Stimulated activated CD4-positive, alpha-beta T cell treated with anti-CD3 and anti-CD28 coated beads, Interleukin-12 subunit alpha, Interleukin-12 subunit beta, amount 100 ng/mL, for 24 hours (primary cell): ENCODE results near the gene TRIO.

ENCODE experiments used
- DNase-seq, 2 experiments: peaks; one replicate each; pipeline ENCODE4 v3.0.0-alpha.2; 2020; ENCODE audit warnings: low read depth in 2 of 2

Gene TRIO

DNA sequence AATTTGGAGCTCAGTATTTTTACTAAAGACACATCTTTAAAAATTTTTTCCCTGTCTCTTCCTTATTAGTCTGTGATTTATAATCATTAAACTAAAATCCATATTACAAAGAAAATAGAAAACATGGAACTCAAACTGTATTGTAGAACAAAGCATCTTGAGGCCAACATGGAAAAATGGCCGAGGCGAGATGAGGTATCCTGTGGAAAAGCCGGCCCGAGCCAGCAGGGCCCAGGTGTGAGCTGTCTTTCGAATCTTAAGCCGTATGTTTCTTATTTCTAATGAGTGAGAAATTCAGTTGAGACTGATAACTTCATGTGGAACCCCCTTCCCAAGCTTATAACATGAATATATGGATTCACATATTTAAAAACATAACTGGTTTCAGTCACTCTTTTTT, 268.1 kb downstream of the TRIO start:
- no peak for DNase-seq

- DNase-seq: peak in 1 of 2 experiments; percentile 30
Observed at GRCh38 chr5:14413331-14413750, 270.2 kb downstream of the TRIO start.

DNA sequence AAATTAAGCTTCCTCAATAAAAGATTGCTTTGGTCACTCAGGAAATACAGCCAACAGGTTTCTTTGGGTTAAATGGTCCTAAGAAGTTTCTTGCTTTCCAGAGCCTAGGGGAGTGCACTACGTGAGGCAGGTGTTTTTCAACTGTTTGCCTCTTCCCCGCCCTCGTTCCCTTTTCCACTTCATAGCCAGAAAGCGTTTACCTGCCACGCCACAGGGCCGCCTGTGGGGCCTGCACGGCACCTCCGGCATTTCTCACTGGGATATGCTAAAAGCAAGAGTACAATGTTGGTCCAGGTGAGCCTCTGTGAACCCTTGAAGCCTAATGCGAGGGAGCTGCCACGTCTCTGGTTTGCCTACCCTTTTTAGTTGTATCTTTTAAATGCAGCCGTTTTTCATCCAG, 270.9 kb downstream of the TRIO start:
- DNase-seq: no peak

GRCh38 chr5:14414656-14415023, 271.5 kb downstream of the TRIO start:
- DNase-seq: no peak

GRCh38 chr5:14415024-14415697, 272.0 kb downstream of the TRIO start:
- DNase-seq: no peak

GRCh38 chr5:14415698-14416074, 272.5 kb downstream of the TRIO start:
- DNase-seq: no peak

- no peak for DNase-seq
Observed at GRCh38 chr5:14416621-14417275, 273.6 kb downstream of the TRIO start.

DNA sequence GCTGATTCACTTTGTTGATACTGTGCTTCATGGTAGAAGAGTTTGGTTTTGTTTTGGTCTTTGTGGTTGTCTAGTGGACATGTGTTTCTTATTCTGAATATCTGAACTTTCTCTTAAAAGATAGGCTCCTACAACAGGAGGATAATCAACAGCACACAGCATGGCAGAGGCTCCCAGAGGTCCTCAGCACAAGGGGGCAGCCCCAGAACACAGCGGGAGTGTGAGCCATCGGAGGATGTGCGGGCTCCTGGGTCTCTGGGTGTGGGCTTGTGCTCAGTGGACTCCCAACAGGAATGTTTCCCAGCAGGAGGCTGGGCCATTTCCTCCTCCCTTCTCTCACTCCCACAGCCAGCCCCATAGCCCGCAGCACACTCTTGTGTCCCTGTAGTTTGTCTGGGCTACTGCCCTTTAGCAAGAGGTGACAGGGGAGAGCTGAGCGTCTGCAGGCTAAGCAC, 274.2 kb downstream of the TRIO start:
- DNase-seq: no peak

DNA sequence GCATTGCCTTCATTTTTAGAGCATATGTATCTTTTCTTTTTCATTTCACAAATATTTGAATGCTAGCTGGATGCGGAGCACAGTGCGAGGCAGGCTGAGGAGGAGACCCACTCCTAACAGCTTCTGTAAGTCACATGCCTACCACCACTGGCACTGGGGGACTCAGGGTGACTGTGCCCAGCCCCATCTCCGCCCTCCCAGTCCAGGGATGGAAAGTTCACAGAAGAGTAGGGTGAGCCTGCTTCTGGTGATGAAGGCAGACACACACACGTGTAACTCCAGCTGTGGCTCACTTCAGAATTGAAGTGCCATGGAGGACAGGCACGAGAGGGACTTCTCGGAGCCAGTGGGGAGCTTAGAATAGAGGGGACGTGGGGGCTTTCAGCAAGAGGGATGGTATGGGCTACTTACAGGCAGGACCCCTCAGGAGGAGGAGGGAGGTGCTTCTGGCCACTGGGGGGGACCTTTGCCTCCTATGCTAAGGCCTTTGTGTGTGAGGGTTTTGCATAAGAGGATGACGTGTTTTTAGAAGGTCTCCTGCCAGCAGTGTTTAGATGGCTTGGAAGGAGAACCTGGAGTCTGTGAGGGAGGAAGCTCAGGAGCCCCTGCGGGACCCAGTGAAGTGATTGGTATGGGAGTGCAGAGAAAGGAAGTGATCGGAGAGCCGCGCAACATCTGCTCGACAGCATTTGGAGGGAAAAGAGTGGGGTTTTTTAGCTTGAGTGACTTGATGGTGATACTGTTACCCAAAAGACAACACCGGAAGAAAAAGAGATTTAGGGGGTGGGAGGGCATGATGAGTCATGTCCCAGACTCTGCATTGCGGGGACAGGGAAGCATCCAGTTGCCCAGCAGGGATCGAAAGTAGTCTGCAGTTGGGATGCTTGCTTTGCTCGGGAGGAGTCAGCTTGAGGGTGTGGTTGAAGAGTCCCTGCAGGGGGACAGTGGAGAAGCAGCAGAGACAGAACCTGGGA, 274.9 kb downstream of the TRIO start:
- DNase-seq: no peak

- DNase-seq: no peak
Observed at GRCh38 chr5:14419686-14420085, 276.5 kb downstream of the TRIO start.

GRCh38 chr5:14420101-14420811, 277.1 kb downstream of the TRIO start:
- no peak for DNase-seq

DNA sequence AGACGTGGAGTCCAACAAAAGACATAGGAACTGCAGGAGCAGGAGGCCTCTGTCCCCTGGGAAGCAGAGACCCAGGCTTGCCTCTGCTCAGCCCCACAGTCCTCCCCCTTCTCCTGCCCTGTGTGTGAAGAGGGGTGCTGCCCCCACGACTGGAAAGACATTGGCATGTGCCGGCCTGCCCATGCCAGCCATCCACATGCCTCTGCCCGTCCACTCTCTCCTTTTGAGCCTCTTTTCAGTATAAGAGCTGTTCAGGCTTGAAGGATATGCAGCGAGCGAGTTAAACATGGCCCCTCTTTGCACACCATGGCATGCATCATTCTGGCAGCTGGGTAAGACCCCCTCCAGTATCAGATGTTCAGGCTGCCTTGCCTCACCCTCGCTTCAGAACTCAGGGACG, 278.7 kb downstream of the TRIO start:
- DNase-seq: no peak

DNA sequence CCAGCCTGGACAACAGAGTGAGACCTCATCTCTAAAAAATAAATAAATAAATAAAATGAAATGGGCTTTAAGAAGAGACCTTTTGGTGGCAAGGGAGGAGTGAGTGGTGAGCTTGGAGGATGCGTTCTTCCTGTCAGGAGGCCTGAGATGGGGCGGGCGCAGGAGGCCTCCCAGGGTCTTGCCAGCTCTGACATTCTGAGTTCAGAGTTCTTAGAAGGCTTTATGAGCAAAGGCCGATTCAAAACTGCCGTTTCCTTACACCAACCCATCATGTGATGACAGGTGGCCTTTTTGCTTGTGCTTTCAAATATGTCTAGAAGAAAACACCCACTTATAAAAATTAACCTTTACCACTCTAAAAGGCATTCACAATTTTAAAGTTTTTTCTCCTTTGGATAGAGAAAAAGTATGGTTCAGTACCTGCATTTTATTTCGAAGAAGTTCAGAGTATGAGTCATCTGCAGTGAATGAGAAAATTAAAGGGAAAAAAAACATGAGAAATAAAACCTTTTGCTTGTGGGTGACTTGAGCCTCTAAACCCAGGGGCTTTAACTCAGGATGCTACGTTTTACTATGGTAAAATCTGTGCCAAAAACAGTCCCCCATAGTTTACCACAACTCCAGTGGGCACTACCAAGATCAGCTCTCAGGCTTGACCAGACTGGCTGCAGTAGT, 281.0 kb downstream of the TRIO start:
- peak in 1 of 2 experiments; percentile 29 for DNase-seq

- DNase-seq: no peak
Observed at GRCh38 chr5:14425559-14425958, 282.4 kb downstream of the TRIO start.

GRCh38 chr5:14426521-14426920, 283.4 kb downstream of the TRIO start:
- DNase-seq: no peak

- DNase-seq: no peak
Observed at GRCh38 chr5:14428302-14429081, 285.4 kb downstream of the TRIO start.

GRCh38 chr5:14429101-14430050, 286.2 kb downstream of the TRIO start:
- DNase-seq: no peak

DNA sequence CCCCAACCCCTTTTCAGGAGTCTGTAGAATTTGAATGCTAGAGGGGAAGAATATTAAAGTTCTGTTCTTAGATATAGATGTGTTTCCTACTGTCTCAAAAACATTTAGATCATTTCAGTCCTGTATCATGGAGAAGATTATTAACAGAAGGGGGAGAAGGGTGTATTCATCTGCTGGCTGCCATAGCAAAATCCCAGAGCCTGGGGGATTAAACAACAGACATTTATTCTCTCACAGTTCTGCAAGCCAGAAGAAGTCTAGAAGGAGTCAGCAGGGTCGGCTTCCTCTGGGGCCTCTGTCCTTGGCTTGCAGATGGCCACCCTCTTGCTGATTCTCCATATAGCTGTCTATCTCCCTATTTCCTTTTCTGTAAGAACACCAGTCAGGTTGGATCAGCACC, 288.4 kb downstream of the TRIO start:
- DNase-seq: no peak

DNA sequence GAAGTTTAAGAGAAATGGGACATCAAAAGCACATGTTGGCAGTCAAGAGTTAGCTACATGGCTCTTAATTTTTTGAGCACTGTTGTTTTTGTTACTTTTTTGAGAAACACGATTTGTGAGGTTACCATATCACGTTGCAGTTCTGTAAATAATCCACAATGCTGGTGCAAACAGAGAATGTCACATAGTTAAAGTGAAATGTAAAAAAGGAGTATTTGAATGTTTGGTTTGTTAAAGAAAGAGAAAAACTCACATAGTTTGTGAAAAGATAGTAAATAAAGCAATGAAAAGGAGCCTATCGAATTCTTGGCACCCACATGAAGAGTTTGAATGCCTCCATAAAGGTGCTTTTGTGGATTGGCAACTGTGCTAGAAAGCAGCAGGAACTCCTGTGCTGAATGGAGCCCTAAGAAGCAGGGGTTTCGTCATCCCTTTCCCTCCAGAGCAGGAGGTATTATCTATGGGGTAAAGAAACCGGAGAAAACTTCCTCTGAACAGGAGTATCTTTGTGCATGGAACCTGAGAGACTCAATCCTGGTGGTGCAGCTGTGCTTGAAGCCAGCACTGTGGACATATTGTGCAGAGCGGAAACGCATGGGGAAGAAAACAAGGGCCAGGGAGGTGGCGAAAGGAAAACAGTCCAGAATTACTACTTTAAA, 289.9 kb downstream of the TRIO start:
- DNase-seq: no peak
